Activated B cell treated with CpG ODN at 0.5 μM for 24 hours (primary cell): Measurements from ENCODE around the gene PLA2R1. TPM values are rescaled to one million over a fixed set of nuclear protein-coding genes. Genes with fewer than 3 reads are reported as not detected.

Experiments used
- ATAC-seq: fragments of 200-7000 bp; cut with Tn5 transposase; one replicate; pipeline ENCODE4 v1.10.0; 2021; ENCODE audit warnings: low read depth, mild to moderate bottlenecking, moderate library complexity
- CTCF ChIA-PET: fragments of 350-600 bp; sonication (Branson Sonifier 250); formaldehyde crosslinking; loops from one replicate; lab custom pipeline; 2021; ENCODE audit warnings: antibody characterized with exemption; lab: Charles Lee
- POLR2A ChIA-PET: fragments of 350-600 bp; sonication (Branson Sonifier 250); formaldehyde crosslinking; loops from one replicate; lab custom pipeline; 2021; ENCODE audit warnings: antibody characterized with exemption; lab: Charles Lee
- DNase-seq: peaks from one replicate; pipeline ENCODE4 v3.0.0; 2022
- H3K27ac Mint-ChIP-seq: one replicate; pipeline ENCODE4 v1.8.0; 2020; ENCODE audit warnings: mixed read lengths
- H3K27me3 Mint-ChIP-seq: one replicate; pipeline ENCODE4 v1.8.0; 2021; ENCODE audit warnings: mixed read lengths
- H3K36me3 Mint-ChIP-seq: one replicate; pipeline ENCODE4 v1.8.0; 2021; ENCODE audit warnings: low read depth, mixed read lengths
- H3K4me1 Mint-ChIP-seq: one replicate; pipeline ENCODE4 v1.8.0; 2021; ENCODE audit warnings: mixed read lengths
- H3K4me3 Mint-ChIP-seq: one replicate; pipeline ENCODE4 v1.8.0; 2020; ENCODE audit warnings: mild to moderate bottlenecking, mixed read lengths
- H3K9me3 Mint-ChIP-seq: one replicate; pipeline ENCODE4 v1.8.0; 2020; ENCODE audit warnings: mixed read lengths
- intact Hi-C: fragments of 100-400 bp; cut with micrococcal nuclease; formaldehyde crosslinking; loops from one replicate; pipeline ENCODE4 v1.15.1; 2024
- total RNA-seq: library from RNA; stranded (reverse); gene quantifications from 2 replicates; pipeline ENCODE4 v1.2.3, GENCODE V29; 2022
- TF ChIP-seq, protein P1 (sequence below): fragments of 200-600 bp; IDR thresholded peaks from one replicate; pipeline ENCODE4 v1.8.0; 2022; ENCODE audit warnings: antibody characterized with exemption, mild to moderate bottlenecking

PLA2R1 gene
- total RNA-seq, 1 donor from 2014 or later: not detected

GRCh38 chr2:159998961-159999360 lies 63.5 kb downstream of the PLA2R1 start:
- ATAC-seq (no peak), DNase-seq (no peak)
- Mint-ChIP-seq H3K9me3 (peaks cover 3% of the 10 kb centered on the region), H3K36me3 (no peaks in the 10 kb centered on the region), H3K27me3 (peaks cover 4% of the 10 kb centered on the region), H3K27ac (no peak overlapping the region), H3K4me3 (no peak overlapping the region), H3K4me1 (no peaks in the 10 kb centered on the region)
- TF ChIP-seq, protein P1, sequence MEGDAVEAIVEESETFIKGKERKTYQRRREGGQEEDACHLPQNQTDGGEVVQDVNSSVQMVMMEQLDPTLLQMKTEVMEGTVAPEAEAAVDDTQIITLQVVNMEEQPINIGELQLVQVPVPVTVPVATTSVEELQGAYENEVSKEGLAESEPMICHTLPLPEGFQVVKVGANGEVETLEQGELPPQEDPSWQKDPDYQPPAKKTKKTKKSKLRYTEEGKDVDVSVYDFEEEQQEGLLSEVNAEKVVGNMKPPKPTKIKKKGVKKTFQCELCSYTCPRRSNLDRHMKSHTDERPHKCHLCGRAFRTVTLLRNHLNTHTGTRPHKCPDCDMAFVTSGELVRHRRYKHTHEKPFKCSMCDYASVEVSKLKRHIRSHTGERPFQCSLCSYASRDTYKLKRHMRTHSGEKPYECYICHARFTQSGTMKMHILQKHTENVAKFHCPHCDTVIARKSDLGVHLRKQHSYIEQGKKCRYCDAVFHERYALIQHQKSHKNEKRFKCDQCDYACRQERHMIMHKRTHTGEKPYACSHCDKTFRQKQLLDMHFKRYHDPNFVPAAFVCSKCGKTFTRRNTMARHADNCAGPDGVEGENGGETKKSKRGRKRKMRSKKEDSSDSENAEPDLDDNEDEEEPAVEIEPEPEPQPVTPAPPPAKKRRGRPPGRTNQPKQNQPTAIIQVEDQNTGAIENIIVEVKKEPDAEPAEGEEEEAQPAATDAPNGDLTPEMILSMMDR: no peak
- POLR2A ChIA-PET: no interaction called here
- CTCF ChIA-PET: interaction anchor here (0.6 kb wide), 1 partner anchor 815 kb away, joined by 4 read pairs; no protein-coding TSS in a partner anchor
- intact Hi-C loops: no loop called here

DNA sequence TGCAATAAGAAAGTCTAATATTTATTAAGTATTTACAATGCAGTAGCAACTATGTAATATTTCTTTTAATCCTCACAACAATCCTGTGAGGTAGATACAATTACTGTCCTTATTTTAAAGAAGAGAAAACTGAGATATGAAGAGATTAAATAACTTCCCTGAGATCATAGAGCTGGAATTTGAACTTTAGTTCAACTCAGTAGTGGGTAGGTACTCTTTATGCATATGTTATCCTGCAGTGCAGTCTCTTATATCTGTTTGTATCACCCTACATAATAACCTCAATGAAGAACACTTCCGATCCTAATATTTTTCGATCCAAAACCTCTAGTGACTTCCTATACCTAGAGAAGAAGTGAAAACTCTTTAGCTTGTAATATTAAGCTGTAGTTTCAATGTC lies 64.2 kb downstream of the PLA2R1 start:
- ChIA-PET CTCF (no interaction called here), POLR2A (no interaction called here)
- TF ChIP-seq, protein P1: no peak

GRCh38 chr2:159996792-159997546 lies 65.4 kb downstream of the PLA2R1 start:
- Mint-ChIP-seq H3K27ac (no peak overlapping the region), H3K4me1 (no peaks in the 10 kb centered on the region), H3K4me3 (no peak overlapping the region), H3K9me3 (peaks cover 3% of the 10 kb centered on the region), H3K36me3 (no peaks in the 10 kb centered on the region), H3K27me3 (peaks cover 4% of the 10 kb centered on the region)
- ChIA-PET CTCF (no interaction called here), POLR2A (no interaction called here)
- DNase-seq (no peak), ATAC-seq (no peak)
- TF ChIP-seq, protein P1: no peak
- intact Hi-C loops: no loop called here

More for the DNA sequence above, 64.2 kb downstream of the PLA2R1 start:
- H3K36me3 Mint-ChIP-seq: no peaks in the 10 kb centered on the region
- intact Hi-C loops: no loop called here
- H3K4me1 Mint-ChIP-seq: no peaks in the 10 kb centered on the region
- no peak overlapping the region for H3K27ac Mint-ChIP-seq
- ATAC-seq: no peak
- no peak overlapping the region for H3K4me3 Mint-ChIP-seq
- DNase-seq: no peak
- H3K27me3 Mint-ChIP-seq: peaks cover 4% of the 10 kb centered on the region
- peaks cover 3% of the 10 kb centered on the region for H3K9me3 Mint-ChIP-seq

- no peaks in the 10 kb centered on the region for H3K4me1 Mint-ChIP-seq
- no peaks in the 10 kb centered on the region for H3K36me3 Mint-ChIP-seq
- ATAC-seq (no peak), DNase-seq (no peak)
- intact Hi-C loops: no loop called here
- TF ChIP-seq, protein P1: no peak
- peaks cover 4% of the 10 kb centered on the region for H3K27me3 Mint-ChIP-seq
- ChIA-PET POLR2A (no interaction called here), CTCF (no interaction called here)
- no peaks in the 10 kb centered on the region for H3K9me3 Mint-ChIP-seq
- H3K4me3 Mint-ChIP-seq: no peak overlapping the region
- H3K27ac Mint-ChIP-seq: no peak overlapping the region
Observed at GRCh38 chr2:159995038-159995437, 67.4 kb downstream of the PLA2R1 start.

DNA sequence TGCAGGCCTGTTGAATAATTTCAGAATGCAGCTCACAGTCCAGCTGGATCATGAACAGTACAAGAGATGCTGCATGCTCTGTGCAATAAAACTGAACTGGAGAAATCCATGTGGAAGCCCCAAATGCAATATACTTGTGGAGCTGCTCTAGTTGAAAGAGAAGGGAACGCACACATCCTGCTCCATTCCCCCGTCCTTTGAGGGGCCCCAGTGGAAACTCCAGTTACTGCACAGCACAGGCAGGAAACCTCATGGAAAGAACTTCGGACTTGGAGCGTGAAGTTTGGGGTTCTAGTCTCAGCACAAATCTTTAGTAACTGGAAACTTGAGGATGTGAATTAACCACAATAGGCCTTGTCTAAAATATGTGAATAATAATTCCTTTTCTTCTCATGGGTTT lies 73.2 kb downstream of the PLA2R1 start:
- TF ChIP-seq, protein P1: no peak
- ATAC-seq (no peak), DNase-seq (no peak)
- H3K4me1 Mint-ChIP-seq: no peaks in the 10 kb centered on the region
- H3K27ac Mint-ChIP-seq: no peak overlapping the region
- peaks cover 10% of the 10 kb centered on the region for H3K27me3 Mint-ChIP-seq
- intact Hi-C loops: no loop called here
- H3K36me3 Mint-ChIP-seq: no peaks in the 10 kb centered on the region
- CTCF ChIA-PET: no interaction called here
- no peaks in the 10 kb centered on the region for H3K9me3 Mint-ChIP-seq
- POLR2A ChIA-PET: no interaction called here
- no peak overlapping the region for H3K4me3 Mint-ChIP-seq
